ENCODE results near the gene DCLK2.
A peak's percentile ranks its signal among the peaks of the same experiment; 100 is the strongest.

DCLK2 gene

DNA sequence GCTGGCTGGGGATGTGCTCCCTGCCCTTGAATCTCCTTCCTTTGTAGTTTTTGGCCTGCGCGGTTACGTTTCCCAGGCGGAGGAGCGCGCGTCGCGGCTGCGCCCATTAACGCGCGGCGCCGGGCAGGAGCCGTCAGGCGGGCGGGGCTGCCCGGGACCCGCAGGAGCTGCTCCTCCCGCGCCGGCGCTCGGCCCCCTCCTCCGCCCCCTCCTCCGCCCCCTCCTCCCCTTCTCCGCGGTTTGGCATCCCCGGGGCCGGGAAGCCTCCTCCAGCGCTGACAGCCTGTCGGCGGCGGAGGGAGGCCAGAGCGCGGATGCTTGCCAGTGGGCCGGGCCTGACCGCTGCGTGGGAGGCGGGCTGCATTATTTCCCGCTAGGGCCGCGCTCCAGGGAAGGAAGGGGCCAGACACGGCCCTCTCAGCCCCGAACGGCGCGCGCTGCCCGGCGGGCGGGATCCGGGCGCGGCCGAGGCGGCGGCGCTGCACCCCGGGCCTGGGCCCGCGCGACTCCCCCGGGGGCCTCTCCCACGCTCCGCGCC lies at the start of gene DCLK2:
DCLK2 (plus strand) TSS at position 405 of the 538 bp plus-strand sequence. CDS start 583 bp downstream, outside the sequence.
- peak in 54 of 56 donors; percentile 15 to 86 (median 68) for DNase-seq

DNA sequence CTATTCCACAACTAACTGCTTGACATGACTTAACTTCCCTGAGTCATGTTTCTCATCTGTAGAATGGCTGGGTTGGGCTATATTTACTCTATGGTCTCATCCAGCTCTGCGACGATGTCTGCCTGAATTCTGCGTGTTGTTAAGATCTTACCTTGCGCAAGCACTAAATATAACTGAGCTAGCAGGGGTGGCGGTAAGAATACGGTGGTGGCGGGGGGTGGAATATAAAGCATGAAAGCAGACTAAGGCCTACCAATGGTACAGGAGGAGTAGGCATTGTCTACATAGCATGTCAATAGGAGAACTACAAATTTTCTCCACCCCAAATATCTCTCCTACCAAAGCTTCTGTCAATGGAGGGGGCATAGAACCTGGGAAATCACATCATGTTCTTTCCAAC lies 45.7 kb upstream of the DCLK2 start:
- no peak for DNase-seq

DNA sequence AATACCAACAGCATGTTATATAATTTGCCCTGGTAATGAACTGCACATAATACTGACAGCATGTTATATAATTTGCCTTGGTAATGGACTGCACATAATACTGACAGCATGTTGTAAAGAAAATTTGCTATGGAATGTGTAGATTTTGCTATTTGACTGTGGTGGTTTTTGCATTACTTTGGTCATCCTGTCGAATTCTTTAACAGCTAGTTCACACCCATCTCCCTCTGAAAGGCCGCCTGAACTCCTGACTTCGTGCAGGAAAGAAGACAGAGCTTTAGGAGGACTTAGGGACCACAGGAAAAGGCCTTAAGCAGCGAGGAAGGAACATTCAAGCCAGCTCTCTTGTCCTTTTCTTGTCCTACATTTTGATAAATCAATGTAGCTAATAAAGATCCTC lies 45.2 kb upstream of the DCLK2 start:
- no peak for DNase-seq

DNA sequence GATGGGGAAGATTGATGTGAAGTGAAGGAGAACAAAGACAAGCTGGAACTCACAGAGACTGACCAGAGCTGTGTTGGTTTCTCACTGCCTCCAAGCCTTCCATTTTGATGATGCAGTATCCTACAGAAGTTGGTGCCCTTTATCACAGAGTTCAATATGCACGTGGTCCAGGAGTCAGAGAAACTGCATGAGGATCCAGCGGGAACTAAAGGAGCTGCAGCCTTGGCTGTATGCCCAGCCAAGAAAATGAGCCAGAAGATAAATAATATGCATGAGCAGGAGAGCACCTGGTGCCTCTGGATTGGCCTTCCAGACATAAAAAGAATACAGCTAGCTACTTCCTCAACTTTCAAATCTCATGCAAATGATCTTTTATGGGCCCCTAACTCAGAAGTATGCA lies 44.3 kb upstream of the DCLK2 start:
- no peak for DNase-seq

DNA sequence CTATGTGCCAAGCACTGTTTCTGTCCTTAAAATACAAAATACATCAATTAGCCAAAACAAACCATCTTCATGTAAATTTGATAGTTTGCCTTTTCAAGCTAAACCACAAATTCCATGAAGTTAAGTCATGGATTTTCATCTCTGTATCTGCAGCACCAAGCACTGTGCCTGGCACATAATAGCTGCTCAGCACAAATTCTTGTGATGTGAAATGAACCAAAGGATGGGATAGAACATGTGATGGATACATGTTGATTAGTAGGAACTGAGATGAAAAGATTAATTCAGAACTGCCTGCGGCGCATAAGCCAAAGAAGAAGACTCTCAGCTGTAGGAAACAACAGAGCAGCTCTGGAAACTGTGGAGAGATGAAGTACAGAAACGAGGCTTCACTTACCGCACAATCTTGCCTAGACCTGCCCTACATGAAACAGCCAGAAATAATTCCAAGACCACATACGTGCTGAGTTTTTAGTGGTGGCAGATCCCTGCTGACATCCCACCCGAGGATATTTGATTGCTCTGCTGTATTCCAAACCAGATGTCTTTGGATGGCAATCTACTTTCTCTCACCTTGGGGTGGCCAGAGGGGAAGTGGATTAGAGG lies 40.9 kb upstream of the DCLK2 start:
- DNase-seq = no peak

DNA sequence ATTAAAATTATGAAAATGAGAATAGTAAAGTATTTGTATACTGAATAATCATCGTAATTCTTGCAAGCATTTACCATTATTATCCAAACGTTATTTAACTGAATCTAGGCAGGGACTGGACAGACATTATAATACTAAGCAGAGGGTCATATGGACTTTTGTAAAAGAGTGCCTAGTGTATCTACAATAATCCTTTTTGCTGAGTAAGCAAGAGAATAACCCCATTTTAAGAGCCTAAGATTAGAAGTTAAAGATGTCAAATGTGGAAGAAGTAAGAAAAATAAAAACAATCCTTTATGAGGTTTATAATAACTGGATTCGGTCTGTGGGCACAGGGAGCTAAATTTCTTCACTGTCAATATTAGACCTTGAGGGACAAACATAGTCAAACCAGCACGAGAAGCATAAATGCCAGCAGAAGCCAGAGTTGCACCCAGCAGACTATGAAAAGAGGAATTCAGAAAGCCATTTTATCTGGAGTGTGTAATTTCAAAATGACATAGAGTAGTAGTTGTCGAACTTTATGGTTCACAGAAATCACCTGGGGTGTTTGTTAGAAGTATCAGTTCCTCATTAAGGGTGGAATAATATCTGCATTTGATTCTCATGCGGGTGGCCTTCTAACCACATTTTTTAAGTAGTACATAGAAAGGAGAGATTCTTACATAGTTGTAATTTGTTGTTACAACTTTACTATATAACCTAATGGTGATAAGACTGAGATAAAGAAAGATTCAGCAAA lies 39.7 kb upstream of the DCLK2 start:
- no peak for DNase-seq

DNA sequence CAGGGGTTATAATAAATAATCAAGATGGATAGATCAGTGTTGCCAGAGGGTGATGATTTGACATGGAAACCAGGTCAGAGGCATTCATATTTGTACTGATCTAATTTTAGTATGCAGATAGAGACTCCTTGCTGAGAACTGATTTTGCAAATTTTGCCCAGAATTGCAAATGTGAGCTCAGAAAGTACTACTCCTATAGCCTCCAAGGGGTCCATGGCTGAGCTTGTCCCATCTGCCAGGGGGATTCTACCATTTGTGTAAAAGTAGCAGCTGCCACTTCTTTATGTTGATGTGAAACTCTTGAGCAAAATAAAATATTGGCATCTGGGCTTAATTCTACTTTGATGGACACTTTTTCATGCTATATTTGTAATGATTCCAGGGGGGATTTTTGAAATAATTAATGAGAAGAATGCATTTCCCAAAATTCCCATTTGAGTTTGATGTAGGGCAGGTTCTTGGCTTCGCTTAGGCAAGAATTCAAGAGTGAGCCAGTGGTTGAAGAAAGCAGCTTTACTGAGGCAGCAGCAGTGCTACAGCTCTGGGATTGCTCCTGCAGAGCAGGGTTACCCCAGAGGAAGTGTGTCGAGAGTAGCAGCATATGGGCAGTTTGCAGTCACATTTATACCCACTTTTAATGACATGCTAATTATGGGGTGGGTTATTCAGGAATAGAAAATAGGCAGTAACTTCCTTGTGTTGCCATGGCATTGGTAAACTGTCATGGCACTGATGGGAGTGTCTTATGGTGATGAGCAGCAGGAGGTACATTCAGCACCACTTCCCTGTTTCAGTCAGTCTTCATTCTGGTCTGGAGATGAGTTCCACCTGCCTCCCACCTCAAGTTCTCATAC lies 38.7 kb upstream of the DCLK2 start:
- no peak for DNase-seq

DNA sequence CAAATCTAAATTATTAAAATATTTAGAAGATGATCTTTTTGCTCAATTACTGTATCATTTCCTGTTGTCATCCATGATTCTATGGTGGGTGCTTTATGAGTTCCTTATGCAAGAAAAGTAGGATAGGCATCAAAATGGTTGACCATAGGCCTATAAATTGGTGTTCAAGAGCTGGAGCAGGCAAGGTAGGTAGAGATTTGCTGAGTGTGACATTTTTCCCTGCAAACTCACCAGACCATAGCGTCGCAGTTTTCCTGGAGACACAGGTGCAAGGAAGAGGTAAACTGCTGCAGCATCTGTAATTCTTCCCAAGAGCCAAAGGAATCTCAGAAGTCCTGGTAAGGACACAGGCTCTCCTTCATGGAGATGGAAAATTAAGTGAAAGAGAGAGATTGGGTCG lies 33.7 kb upstream of the DCLK2 start:
- DNase-seq = no peak

DNA sequence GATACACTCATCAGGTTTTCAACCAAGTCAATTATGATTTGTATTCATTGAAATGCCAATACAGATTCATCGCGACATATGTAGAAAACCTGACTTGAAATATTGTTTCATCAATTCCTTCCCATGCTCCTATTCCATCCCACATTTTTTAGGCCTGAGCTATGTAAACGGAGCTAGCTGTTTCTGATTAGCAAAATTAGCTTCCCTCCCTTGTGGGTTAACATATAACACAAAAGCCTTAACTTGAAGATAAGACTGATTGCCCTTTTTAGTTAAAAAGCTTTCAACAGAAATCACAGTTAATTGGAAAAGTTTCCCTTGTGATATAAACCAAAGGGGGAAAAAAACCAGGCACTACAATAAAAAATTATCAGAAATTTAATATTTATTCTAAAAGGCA lies 32.8 kb upstream of the DCLK2 start:
- DNase-seq = no peak

DNA sequence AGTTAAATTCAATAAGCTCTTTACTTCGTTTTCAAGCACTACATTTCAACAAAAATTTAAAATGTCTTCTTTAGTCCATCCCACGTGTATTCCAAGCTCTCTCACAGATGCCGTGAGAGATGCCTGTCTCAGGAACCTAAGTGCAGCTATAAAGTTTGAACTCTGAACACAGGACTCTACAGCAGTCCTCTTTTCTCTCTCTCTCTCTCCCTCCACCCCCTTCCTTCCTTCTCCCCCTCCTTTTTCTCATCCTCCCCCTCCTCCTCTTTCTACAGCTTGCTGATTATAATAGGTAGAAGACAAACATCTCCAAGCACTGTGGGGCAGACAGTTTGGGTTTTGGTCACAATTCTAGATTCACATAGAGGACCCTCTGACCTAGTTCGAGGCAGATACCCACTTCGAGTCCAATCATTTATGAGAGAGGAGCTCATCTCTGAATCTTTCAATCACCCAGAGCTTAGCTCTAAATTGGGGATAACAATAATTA lies 31.5 kb upstream of the DCLK2 start:
- DNase-seq = no peak

DNA sequence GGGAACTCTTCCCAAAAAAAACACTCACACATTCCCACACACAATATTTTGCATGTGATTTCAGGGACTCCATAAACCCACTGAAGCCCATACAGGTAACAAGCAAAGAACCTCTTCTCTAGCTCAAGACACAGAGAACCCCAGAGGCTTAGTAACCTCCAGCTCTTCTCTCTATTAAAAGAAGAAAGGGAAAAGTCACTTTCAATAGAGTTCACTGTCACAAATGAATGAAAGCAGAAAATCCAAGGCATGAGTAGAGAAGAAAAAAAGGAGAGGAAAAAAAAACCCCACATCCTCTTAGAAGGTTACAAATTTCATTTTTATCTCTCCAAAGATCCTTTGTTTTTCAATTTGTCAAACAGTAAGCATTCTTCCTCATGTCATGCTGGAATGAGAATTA lies 30.7 kb upstream of the DCLK2 start:
- DNase-seq = no peak

DNA sequence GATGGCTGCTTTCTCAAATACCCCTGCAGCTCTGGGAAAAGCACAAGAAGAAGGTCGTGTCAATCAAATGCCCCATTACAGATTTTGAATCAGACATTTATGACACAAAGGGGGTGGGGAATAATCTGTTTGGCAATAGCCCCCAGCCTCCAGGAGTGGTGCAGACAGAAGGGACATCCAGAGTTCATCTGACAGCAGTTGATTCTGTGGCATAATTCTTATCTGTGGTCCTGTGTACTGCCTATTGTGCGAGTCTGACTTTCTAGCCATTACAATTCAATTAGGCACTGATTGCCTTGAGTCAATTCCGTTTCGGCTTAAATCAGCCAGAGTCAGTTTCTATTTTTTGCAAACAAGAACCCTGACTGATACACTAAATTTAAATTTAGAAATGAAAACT lies 28.6 kb upstream of the DCLK2 start:
- no peak for DNase-seq

DNA sequence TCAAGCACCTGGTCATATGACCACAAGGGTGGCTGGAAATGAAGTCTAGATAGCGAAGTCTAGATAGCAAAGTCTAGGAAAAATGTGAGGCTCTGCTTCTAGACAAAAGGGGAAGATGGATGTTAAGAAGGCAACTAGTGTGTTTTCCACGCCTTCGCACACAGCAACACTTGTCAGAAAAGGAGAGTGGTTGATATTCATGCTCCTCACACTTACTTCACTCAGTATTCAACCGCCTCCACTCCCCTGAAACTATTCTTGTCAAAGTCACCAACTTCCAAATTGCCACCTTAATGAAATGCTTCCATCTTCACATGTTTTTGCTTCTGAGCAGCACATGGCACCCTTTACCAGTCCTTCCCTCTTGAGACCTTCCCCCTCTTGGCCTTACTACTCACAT lies 27.7 kb upstream of the DCLK2 start:
- peak in 9 of 56 donors; percentile 2 to 45 (median 4) for DNase-seq

DNA sequence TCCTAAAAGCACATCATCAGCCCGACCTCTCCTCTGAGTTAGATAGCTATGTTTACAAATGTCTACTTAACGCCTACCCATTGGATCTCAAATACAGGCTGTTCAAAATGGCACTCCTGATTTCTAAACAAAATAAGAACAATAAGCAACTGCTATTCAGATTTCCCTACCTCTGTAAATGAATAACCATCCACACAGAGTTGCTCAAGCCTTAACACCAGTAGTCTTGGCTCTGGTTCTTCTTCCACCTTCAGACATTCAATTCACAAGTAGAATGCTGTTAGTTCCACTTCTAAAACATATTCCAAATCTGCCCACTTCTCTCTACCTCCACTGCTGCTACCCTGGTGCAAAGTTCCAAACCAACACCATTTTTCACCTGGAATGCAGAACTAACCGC lies 27.1 kb upstream of the DCLK2 start:
- no peak for DNase-seq

DNA sequence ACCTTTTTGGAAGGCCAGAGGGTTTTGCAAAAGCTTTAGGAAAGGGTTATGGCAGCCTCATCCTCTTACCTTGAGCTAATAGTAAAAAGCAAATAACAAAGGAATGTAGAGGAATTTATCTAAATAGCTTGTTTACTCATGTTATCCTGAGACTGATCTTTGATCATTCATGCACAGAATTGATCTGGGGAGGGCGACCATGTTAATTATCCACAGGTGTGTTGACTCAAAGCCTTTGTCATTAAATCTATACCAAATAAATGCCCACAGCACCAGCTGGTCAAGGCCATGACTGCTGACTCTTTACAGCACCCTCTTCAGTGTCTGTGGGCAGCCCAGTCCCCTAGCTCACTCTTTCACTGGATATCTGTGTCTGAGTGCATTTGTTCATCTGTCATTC lies 22.8 kb upstream of the DCLK2 start:
- DNase-seq = no peak

DNA sequence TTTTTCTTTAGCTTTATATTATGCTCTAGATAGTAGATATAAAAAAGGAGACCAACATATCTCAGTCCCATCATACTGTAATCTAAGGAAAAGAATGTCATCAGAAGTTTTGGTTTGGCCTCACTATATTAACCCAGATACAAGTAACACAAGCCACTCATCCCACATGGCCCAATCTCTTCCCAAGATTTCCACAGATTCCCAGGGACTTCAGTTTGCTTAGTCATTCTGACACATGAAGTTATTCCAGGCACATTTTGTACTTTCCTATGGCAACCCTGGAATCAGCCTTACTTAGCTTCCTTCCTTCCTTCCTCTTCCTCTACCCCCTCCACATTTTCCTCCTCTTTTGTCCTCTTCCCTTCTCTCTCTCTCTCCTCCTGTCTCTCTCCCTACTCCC lies 21.7 kb upstream of the DCLK2 start:
- DNase-seq = no peak

DNA sequence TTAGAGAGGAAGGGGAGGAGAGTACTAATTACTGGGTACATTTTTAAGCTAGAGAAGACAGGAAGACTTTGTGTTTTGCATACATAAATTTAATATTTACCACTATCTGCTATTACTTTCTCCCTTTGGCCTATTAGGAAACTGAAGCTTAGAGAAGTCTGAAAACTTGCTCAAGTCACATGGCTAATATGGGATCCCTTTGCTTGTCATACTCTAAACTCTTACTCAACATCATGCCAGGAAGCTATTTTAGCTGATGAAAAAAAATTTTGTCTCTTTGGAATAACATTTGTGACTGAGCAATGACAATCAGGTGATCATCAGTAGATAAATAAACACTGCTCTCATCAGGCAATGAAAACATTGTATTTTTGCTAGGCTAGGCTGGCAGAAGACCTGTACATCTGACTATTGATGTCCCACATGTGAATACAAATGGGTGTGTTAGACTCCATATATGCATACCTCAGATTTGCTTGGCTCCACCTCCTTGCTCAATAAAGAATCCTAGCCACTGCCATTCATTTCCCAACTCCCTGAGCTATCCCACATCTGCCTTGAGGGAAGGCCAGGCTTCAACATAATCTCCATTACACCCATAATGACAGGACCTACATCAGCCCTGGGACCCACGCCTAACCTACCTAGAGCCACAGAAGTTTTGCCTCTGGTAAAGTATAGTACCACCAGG lies 17.0 kb upstream of the DCLK2 start:
- DNase-seq = no peak

DNA sequence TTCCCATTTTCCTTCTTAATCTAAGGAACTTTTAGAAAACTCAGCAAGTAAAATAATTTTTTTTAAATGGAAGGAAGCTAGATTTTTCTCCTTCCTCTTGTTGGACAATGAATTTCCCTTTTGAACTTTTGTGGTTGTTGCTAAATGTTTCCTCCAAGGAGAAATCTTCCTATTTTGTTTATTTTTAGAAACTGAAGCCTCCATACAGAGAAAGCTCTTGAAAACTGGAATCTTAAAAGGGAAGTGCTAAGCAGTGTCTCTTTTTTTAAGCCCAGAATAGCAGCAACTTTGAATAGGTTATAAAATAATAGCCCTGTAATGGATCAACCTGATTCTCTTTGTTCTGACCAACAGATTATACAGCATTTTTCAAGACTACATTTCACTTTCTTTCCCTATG lies 15.1 kb upstream of the DCLK2 start:
- DNase-seq = no peak

DNA sequence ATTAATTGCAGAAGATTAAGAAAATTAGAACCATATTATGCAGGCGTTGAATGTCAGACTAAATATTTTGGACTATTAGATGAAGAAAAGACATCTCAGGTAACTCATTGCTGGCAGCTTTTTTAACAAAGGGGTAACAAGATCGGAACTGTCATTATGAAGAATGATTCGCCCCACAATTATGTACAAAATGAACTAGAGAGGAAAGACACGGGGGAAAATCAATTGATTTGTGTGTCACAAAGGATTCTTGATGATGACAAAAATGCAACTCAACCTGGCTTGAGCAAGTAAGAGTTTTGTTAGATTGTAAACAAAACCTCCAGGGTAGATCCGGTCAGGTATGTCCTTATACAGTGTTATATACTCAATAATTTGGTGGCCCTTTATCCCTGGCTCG lies 12.5 kb upstream of the DCLK2 start:
- no peak for DNase-seq

DNA sequence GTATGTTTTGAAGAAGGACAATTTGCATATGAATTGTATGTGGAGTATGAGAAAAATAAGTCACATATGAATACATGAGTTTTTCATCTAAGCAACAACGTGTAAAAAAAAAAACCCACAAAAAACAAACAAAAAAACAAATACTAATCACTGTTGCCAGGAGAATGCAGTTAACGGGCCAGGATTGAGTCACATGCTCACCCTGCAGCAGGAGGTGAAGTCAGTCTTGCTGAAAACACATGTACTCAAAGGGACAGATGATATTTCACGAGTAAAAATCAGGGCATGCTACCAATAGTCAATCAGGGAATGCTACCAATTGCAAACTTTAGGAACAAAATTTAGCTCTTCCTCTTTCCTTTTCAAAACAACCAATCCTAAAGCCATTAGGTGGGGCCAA lies 10.4 kb upstream of the DCLK2 start:
- no peak for DNase-seq

DNA sequence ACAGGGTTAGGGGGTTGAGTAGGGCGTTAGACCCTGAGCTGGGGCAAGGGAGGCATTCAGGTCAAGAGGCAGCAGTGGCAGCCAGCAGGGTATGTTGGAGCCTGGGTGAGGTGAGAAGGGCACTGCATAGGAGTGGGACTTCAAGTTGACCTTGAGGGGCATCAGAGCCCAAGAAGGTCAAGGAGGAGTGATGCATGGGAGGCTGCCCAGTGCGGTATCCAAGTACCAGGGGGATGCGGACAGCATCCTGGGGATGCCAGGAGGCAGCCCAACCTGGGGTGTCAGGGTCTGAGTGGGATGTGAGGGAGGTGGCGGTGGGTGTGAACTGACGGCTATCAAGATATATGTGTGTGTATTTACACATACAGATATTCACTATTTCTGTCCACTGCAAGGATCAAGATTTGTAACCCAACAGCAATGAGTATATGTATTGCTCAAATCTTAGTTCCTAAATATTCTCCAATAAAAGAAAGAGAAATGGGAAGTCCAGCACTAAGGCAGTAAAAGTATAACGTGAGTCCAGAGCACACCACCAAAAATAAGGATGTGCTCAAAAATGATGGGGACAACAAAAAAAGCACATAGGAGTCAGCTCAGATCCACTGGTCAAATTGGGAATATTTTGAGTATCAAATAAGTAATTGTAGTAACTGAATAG lies 9.8 kb upstream of the DCLK2 start:
- DNase-seq = no peak

Measured in amygdala (tissue), 56 donors.